Muscle of leg (tissue), 11 donors: ENCODE measurements around the gene PPP1R9A. TPM values are rescaled to one million over a fixed set of nuclear protein-coding genes. Genes with fewer than 3 reads are reported as not detected.
A peak's percentile ranks its signal among the peaks of the same experiment; 100 is the strongest.

ENCODE experiments used
- DNase-seq: peaks from one replicate; pipeline ENCODE4 v3.0.0; 2013
- H3K27ac ChIP-seq: one replicate; pipeline ENCODE4 v1.5.1; 2013; ENCODE audit warnings: mild to moderate bottlenecking, low read length, control low read depth
- H3K27me3 ChIP-seq: one replicate; pipeline ENCODE4 v1.6.1; 2013; ENCODE audit warnings: low read length; ENCODE audit not compliant: control insufficient read depth, insufficient read depth
- H3K36me3 ChIP-seq: one replicate; pipeline ENCODE4 v1.6.1; 2013; ENCODE audit warnings: low read length; ENCODE audit not compliant: control insufficient read depth, insufficient read depth
- H3K4me1 ChIP-seq: one replicate; pipeline ENCODE4 v1.6.1; 2013; ENCODE audit warnings: low read length; ENCODE audit not compliant: control insufficient read depth, insufficient read depth
- H3K4me3 ChIP-seq: one replicate; pipeline ENCODE4 v1.5.1; 2013; ENCODE audit warnings: low read length, control low read depth
- H3K9me3 ChIP-seq: replicated peaks from 2 replicates; pipeline ENCODE4 v1.6.1; 2013; ENCODE audit warnings: low read depth, low read length; ENCODE audit not compliant: control insufficient read depth
- WGBS: methylation state at CpG from one replicate; pipeline ENCODE4 v1.1.5; 2013; ENCODE audit warnings: missing lambda C conversion rate; ENCODE audit not compliant: insufficient coverage; 5-methylcytosine and 5-hydroxymethylcytosine counted together
- polyA plus RNA-seq, 8 donors: library from polyadenylated mRNA; unstranded; fragments of 120-200 nt; gene quantifications; one replicate each; pipeline versions ENCODE4 v1.2.1 to v1.2.3, GENCODE V29; 2013; ENCODE audit warnings: inconsistent platforms in 1 of 8, low replicate concordance in 1 of 8; ENCODE audit not compliant: insufficient read length in 8 of 8, insufficient read depth in 1 of 8
- total RNA-seq: library from RNA; stranded (reverse); fragments of 120-200 nt; gene quantifications from one replicate; pipeline ENCODE4 v1.2.4, GENCODE V29; 2013

Gene PPP1R9A
- total and polyA plus RNA-seq, 9 donors: 14.8 to 45.0 (median 19.8) TPM

- H3K27ac ChIP-seq: no peak overlapping the region
- no peaks in the 10 kb centered on the region for H3K9me3 ChIP-seq
- no peak for DNase-seq
- no peaks in the 10 kb centered on the region for H3K27me3 ChIP-seq
- H3K4me1 ChIP-seq: peaks cover 3% of the 10 kb centered on the region
- no peaks in the 10 kb centered on the region for H3K36me3 ChIP-seq
- H3K4me3 ChIP-seq: no peak overlapping the region
Observed at GRCh38 chr7:95244616-95245015, 337.2 kb downstream of the PPP1R9A start.

- Histone ChIP-seq H3K27ac (peak overlapping the region; percentile 79), H3K27me3 (no peaks in the 10 kb centered on the region), H3K36me3 (no peaks in the 10 kb centered on the region), H3K9me3 (no peaks in the 10 kb centered on the region), H3K4me3 (no peak overlapping the region), H3K4me1 (peaks cover 6% of the 10 kb centered on the region)
- WGBS: 100% methylated on average over 1 of the region's 5 CpGs
- DNase-seq: no peak
Observed at GRCh38 chr7:95245828-95246500, 338.6 kb downstream of the PPP1R9A start.

DNA sequence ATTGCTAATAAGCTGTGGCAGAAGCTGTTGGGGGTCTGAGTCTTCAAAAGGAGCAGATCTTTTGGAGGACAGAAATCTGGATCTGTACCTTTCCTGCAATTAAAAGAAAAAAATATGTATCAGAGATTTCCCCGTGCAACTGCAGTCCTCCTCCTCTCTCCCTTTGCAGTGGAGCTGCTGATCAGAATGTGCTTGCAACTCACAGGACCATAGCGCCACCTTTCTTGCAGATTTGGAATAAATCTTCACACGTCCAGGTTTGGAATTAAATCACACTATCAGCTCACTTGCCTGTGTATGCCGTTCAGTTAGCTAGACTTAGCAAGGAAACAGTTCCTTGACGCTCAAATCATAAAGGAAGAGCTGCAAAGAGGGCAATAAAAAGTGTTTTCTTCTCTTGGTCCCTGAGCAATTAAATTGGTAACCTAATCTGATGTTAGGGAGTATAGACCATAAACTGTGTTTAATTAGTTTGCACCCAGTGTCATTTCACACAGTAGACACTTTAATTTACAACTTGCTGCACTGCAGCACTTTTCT is 339.5 kb downstream of the PPP1R9A start:
- H3K4me1 ChIP-seq: peaks cover 6% of the 10 kb centered on the region
- H3K4me3 ChIP-seq: peak overlapping the region; percentile 8
- DNase-seq: peak; percentile 92
- no peaks in the 10 kb centered on the region for H3K36me3 ChIP-seq
- H3K9me3 ChIP-seq: no peaks in the 10 kb centered on the region
- WGBS: 0% methylated on average over 2 of the region's 5 CpGs
- H3K27ac ChIP-seq: peak overlapping the region; percentile 79
- H3K27me3 ChIP-seq: no peaks in the 10 kb centered on the region

- peaks cover 5% of the 10 kb centered on the region for H3K36me3 ChIP-seq
- H3K9me3 ChIP-seq: no peaks in the 10 kb centered on the region
- WGBS: 83% methylated on average over 1 of the region's 6 CpGs
- DNase-seq: peak; percentile 53
- peaks cover 6% of the 10 kb centered on the region for H3K4me1 ChIP-seq
- H3K4me3 ChIP-seq: no peak overlapping the region
- H3K27ac ChIP-seq: peak overlapping the region; percentile 76
- H3K27me3 ChIP-seq: no peaks in the 10 kb centered on the region
Observed at GRCh38 chr7:95250571-95250970, 343.2 kb downstream of the PPP1R9A start.

DNA sequence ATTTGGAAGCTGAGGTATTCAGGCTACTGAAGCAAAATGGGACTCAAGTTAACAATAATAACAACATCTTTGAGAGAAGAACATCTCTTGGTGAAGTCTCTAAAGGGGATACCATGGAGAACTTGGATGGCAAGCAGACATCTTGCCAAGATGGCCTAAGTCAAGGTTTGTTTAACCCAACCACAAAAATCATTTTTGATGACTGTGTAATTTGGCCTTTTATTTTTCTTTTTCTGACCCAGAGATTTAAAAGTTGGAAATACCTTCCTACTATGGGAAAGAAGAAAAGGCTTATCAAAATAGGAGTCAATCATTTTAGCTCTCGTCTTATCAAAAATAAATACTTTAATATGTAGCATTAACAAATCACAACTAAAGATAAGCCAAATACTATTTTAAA is 344.6 kb downstream of the PPP1R9A start:
- WGBS: no CpG with 5 or more reads among the region's 1 CpG
- no peaks in the 10 kb centered on the region for H3K9me3 ChIP-seq
- H3K4me3 ChIP-seq: no peak overlapping the region
- H3K36me3 ChIP-seq: peaks cover 5% of the 10 kb centered on the region
- no peak for DNase-seq
- H3K27ac ChIP-seq: no peak overlapping the region
- peaks cover 3% of the 10 kb centered on the region for H3K4me1 ChIP-seq
- H3K27me3 ChIP-seq: no peaks in the 10 kb centered on the region

DNA sequence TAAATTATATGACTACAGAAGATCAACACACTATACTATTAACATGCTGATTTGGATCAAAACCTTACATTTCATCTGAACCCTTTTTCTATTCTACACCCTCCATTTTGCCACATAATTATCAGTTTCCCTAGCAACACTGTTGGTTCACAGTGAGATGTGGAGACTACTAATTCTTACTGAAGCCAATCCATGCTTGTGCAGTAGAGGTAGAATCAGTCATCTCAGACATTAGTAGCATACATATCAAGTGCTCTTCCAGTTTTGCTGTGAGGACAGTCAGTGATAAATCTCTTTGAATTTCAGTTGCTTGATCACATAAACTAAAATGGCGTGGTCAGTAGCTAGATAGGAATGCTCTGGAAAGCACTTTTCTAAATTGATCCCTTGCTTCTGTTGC is 346.6 kb downstream of the PPP1R9A start:
- Histone ChIP-seq H3K27me3 (no peaks in the 10 kb centered on the region), H3K4me3 (no peak overlapping the region), H3K27ac (no peak overlapping the region), H3K36me3 (peaks cover 5% of the 10 kb centered on the region), H3K4me1 (peaks cover 3% of the 10 kb centered on the region), H3K9me3 (no peaks in the 10 kb centered on the region)
- DNase-seq: no peak
- no CpG with 5 or more reads among the region's 1 CpG for WGBS

DNA sequence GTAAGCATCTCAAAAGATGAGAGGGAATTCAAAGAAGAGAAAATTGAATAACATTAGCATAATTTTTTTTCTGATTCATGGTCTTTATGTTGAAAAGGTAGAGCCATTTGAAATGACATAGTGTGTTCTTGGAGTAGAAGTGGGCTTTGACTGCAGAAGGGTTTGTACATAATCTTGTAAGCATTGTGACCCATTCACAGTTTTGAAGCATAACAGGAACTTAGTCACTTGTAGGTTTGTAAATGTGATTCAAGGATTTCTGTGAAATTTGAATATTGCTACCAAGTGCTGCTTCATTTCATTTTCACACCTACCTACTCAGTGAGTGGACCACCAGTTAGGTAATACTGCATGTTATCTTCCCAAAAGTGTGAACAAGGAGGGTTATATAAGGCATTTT is 348.3 kb downstream of the PPP1R9A start:
- Histone ChIP-seq H3K27me3 (no peaks in the 10 kb centered on the region), H3K4me3 (no peak overlapping the region), H3K9me3 (no peaks in the 10 kb centered on the region)

GRCh38 chr7:95261895-95262415 is 354.6 kb downstream of the PPP1R9A start:
- H3K4me3 ChIP-seq: no peak overlapping the region
- H3K36me3 ChIP-seq: no peaks in the 10 kb centered on the region
- peaks cover 8% of the 10 kb centered on the region for H3K4me1 ChIP-seq
- no peak overlapping the region for H3K27ac ChIP-seq
- H3K9me3 ChIP-seq: no peaks in the 10 kb centered on the region
- no peaks in the 10 kb centered on the region for H3K27me3 ChIP-seq
- DNase-seq: no peak

More for the DNA sequence above, 348.3 kb downstream of the PPP1R9A start:
- H3K4me1 ChIP-seq: peaks cover under 1% of the 10 kb centered on the region
- no peak for DNase-seq
- H3K36me3 ChIP-seq: peaks cover 5% of the 10 kb centered on the region
- no peak overlapping the region for H3K27ac ChIP-seq

GRCh38 chr7:95262875-95263274 is 355.5 kb downstream of the PPP1R9A start:
- Histone ChIP-seq H3K9me3 (no peaks in the 10 kb centered on the region), H3K27me3 (no peaks in the 10 kb centered on the region), H3K27ac (no peak overlapping the region), H3K4me1 (peaks cover 8% of the 10 kb centered on the region), H3K36me3 (no peaks in the 10 kb centered on the region), H3K4me3 (no peak overlapping the region)
- DNase-seq: no peak
- no CpG with 5 or more reads among the region's 2 CpGs for WGBS

DNA sequence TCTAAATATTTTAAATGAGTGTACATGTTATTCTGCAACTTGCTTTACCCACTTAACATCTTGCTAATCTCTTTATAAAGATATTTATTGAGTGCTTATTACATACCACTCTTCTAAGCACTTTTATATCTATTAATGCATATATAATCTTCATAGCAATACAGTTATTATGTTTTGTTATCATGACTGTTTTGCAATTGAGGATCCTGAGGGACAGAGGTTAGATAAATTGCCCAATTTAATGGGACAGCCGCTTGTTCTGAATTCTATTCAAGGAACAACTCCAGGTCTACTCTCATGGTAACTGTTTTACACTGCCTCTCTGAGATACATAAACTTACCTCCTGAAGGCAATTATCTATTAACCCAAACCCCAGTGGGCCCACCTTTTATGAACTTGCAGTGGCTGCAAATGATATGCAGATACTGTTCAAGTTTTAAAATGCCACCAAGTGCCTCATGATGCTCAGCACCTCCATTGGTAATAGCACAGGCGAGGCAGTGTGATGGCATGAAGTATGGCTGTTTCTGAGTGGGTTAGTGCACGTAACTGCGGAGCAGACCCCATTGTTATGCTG is 356.5 kb downstream of the PPP1R9A start:
- Histone ChIP-seq H3K36me3 (peaks cover 2% of the 10 kb centered on the region), H3K9me3 (no peaks in the 10 kb centered on the region), H3K27ac (peak overlapping the region; percentile 74), H3K27me3 (no peaks in the 10 kb centered on the region), H3K4me3 (no peak overlapping the region), H3K4me1 (peaks cover 8% of the 10 kb centered on the region)
- 0% methylated on average over 1 of the region's 4 CpGs for WGBS
- no peak for DNase-seq
